Stimulated activated CD4-positive, alpha-beta T cell treated with anti-CD3 and anti-CD28 coated beads, Interleukin-12 subunit alpha, Interleukin-12 subunit beta, amount 100 ng/mL, for 4 hours (primary cell): ENCODE data around the gene RBM20.

ENCODE experiments used
- DNase-seq: peaks from one replicate; pipeline ENCODE4 v3.0.0-alpha.2; 2020

Gene RBM20

GRCh38 chr10:110818311-110819256, 174.4 kb downstream of the RBM20 start:
- DNase-seq: no peak

GRCh38 chr10:110820321-110820814, 176.2 kb downstream of the RBM20 start:
- no peak for DNase-seq

- no peak for DNase-seq
Measured at GRCh38 chr10:110821508-110821907, 177.4 kb downstream of the RBM20 start.

- no peak for DNase-seq
Measured at GRCh38 chr10:110822035-110822711, 178.0 kb downstream of the RBM20 start.

GRCh38 chr10:110822712-110823311, 178.7 kb downstream of the RBM20 start:
- no peak for DNase-seq

- no peak for DNase-seq
Measured at GRCh38 chr10:110824152-110824441, 180.0 kb downstream of the RBM20 start.

GRCh38 chr10:110824660-110825059, 180.5 kb downstream of the RBM20 start:
- no peak for DNase-seq

- no peak for DNase-seq
Measured at GRCh38 chr10:110825508-110825907, 181.4 kb downstream of the RBM20 start.

GRCh38 chr10:110827410-110827809, 183.3 kb downstream of the RBM20 start:
- DNase-seq: no peak

- no peak for DNase-seq
Measured at GRCh38 chr10:110827875-110828274, 183.7 kb downstream of the RBM20 start.

- no peak for DNase-seq
Measured at GRCh38 chr10:110828525-110828924, 184.4 kb downstream of the RBM20 start.

GRCh38 chr10:110829721-110830410, 185.7 kb downstream of the RBM20 start:
- no peak for DNase-seq

- DNase-seq: no peak
Measured at GRCh38 chr10:110833234-110833940, 189.3 kb downstream of the RBM20 start.

- DNase-seq: no peak
Measured at GRCh38 chr10:110833941-110834628, 189.9 kb downstream of the RBM20 start.

- DNase-seq: no peak
Measured at GRCh38 chr10:110834629-110835301, 190.6 kb downstream of the RBM20 start.

- no peak for DNase-seq
Measured at GRCh38 chr10:110835841-110836240, 191.7 kb downstream of the RBM20 start.

- no peak for DNase-seq
Measured at GRCh38 chr10:110836706-110837105, 192.6 kb downstream of the RBM20 start.

GRCh38 chr10:110837418-110838171, 193.5 kb downstream of the RBM20 start:
- DNase-seq: no peak

- no peak for DNase-seq
Measured at GRCh38 chr10:110840225-110840922, 196.2 kb downstream of the RBM20 start.

- no peak for DNase-seq
Measured at GRCh38 chr10:110840923-110841428, 196.8 kb downstream of the RBM20 start.
